Femur (tissue), 1 donor: ENCODE measurements around the gene TCN1.
"Not testable (repeated sequence)": the region's sequence is repeated elsewhere in the genome, so short reads cannot be mapped to it uniquely, and the experiment has no call there.

ENCODE experiments used
- DNase-seq: peaks from one replicate; pipeline ENCODE4 v3.0.0-alpha.2; 2017

TCN1 gene

GRCh38 chr11:59866397-59866796 is at the start of gene TCN1:
TCN1 (minus strand) TSS chr11:59866487; CDS start chr11:59866470, 17 bp downstream.
- no peak for DNase-seq

- not testable (repeated sequence) for DNase-seq
Measured at GRCh38 chr11:59903569-59903968, 37.3 kb upstream of the TCN1 start.

GRCh38 chr11:59901306-59901705 is 35.0 kb upstream of the TCN1 start:
- no peak for DNase-seq

- no peak for DNase-seq
Measured at GRCh38 chr11:59900366-59901126, 34.3 kb upstream of the TCN1 start.

- no peak for DNase-seq
Measured at GRCh38 chr11:59899532-59899931, 33.2 kb upstream of the TCN1 start.

- DNase-seq, result no peak
Measured at GRCh38 chr11:59898650-59899049, 32.4 kb upstream of the TCN1 start.

- no peak for DNase-seq
Measured at GRCh38 chr11:59898046-59898445, 31.8 kb upstream of the TCN1 start.

- no peak for DNase-seq
Measured at GRCh38 chr11:59894616-59895015, 28.3 kb upstream of the TCN1 start.

GRCh38 chr11:59891781-59892181 is 25.5 kb upstream of the TCN1 start:
- DNase-seq, result no peak

- not testable (repeated sequence) for DNase-seq
Measured at GRCh38 chr11:59887156-59887555, 20.9 kb upstream of the TCN1 start.

- DNase-seq, result no peak
Measured at GRCh38 chr11:59883597-59883996, 17.3 kb upstream of the TCN1 start.

GRCh38 chr11:59879567-59879966 is 13.3 kb upstream of the TCN1 start:
- no peak for DNase-seq

- DNase-seq, result no peak
Measured at GRCh38 chr11:59878575-59878974, 12.3 kb upstream of the TCN1 start, which contains the start of gene OOSP3. OOSP3 (plus strand) TSS chr11:59878782; CDS start chr11:59878809, 27 bp downstream.

- no peak for DNase-seq
Measured at GRCh38 chr11:59877784-59878183, 11.5 kb upstream of the TCN1 start.

GRCh38 chr11:59877325-59877724 is 11.0 kb upstream of the TCN1 start:
- DNase-seq, result no peak

GRCh38 chr11:59875856-59876519 is 9.7 kb upstream of the TCN1 start:
- DNase-seq, result no peak

- no peak for DNase-seq
Measured at GRCh38 chr11:59872076-59872475, 5.8 kb upstream of the TCN1 start.

- no peak for DNase-seq
Measured at GRCh38 chr11:59867946-59868345, 1.7 kb upstream of the TCN1 start.

GRCh38 chr11:59866836-59867235 is 549 bp upstream of the TCN1 start:
- no peak for DNase-seq

- no peak for DNase-seq
Measured at GRCh38 chr11:59865031-59865430, 1.3 kb downstream of the TCN1 start.

- no peak for DNase-seq
Measured at GRCh38 chr11:59862252-59862651, 4.0 kb downstream of the TCN1 start.

- no peak for DNase-seq
Measured at GRCh38 chr11:59859673-59860072, 6.6 kb downstream of the TCN1 start.

- DNase-seq, result no peak
Measured at GRCh38 chr11:59857439-59858434, 8.6 kb downstream of the TCN1 start.
